A549 (cell line): Measurements from ENCODE around the gene CNTNAP5.

ENCODE experiments used
- CTCF ChIP-seq: fragments of >200 bp; sonication (Bioruptor Twin); formaldehyde crosslinking; IDR thresholded peaks from 3 replicates; pipeline ENCODE4 v1.5.1; 2016
- MAZ ChIP-seq: fragments of 150-350 bp; IDR thresholded peaks from 2 replicates; pipeline ENCODE4 v1.6.1; 2014; ENCODE audit warnings: antibody characterized with exemption, low read depth, low read length, borderline replicate concordance

DNA sequence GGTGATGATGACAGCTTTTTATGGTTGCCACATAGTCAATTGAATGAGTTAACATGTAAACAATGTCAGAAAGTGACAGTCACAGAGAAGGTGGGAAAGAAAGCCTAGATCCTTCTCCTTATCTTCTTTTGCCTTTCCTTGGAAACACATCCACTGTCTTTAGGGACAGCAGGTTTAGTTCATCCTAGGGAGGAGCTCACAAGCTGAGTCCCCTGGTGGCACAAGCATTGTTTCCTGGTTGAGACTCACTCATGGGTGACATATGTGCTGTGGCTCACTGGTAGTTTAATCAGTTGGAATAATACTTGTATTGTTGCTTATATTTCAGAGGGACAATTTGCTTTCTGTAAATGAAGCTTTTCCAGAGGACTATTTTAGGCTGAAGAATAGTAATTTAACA, 598.5 kb downstream of the CNTNAP5 start:
- no peak for TF ChIP-seq MAZ
- TF ChIP-seq CTCF, result no peak
